Measurements from ENCODE around the gene GSTT2.

GRCh38 chr22:24002851-24003250 is 22.9 kb downstream of the GSTT2 start:
- no peak for TF ChIP-seq CTCF (IDR thresholded peaks at IDR 0.05)
- no peak for TF ChIP-seq POLR2A (IDR thresholded peaks at IDR 0.05)
